ENCODE data around the gene FCMR. TPM values are rescaled to one million over a fixed set of nuclear protein-coding genes. Genes with fewer than 3 reads are reported as not detected.

Gene FCMR
- total and polyA plus RNA-seq, 8 donors: 3.3 to 6.7 (median 4.8) TPM; not detected in 2

DNA sequence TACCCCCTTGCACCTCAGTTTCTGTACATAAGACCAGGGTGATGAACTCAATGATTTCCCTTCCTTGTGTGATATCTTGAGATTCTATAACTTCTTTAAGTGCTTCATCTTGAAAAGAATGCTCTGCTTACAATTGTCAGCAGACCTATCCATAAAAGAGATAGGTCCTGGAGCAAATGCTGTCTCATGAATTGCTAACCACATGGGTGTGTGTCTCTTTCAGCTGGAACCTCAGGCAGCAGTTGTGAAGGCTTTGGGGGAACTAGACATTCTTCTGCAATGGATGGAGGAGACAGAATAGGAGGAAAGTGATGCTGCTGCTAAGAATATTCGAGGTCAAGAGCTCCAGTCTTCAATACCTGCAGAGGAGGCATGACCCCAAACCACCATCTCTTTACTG, 53.5 kb downstream of the FCMR start:
- Histone ChIP-seq H3K4me1 (peaks cover 0 to 9% (median 4%) of the 10 kb centered on the region in 4 donors), H3K4me3 (no peak overlapping the region), H3K27ac (no peak overlapping the region), H3K9me3 (peaks cover 0 to 8% (median 0%) of the 10 kb centered on the region in 4 donors), H3K27me3 (no peaks in the 10 kb centered on the region), H3K36me3 (no peaks in the 10 kb centered on the region)
- 31 to 52% (median 36%) methylated on average over 1 of the region's 1 CpG for WGBS, 5 donors
- no peak for DNase-seq
- intact Hi-C loops (cut with DNase I; ENCODE audit: low total_unique reads): no loop called here
- TF ChIP-seq POLR2A (IDR thresholded peaks at IDR 0.05): no peak
- TF ChIP-seq, protein P1, sequence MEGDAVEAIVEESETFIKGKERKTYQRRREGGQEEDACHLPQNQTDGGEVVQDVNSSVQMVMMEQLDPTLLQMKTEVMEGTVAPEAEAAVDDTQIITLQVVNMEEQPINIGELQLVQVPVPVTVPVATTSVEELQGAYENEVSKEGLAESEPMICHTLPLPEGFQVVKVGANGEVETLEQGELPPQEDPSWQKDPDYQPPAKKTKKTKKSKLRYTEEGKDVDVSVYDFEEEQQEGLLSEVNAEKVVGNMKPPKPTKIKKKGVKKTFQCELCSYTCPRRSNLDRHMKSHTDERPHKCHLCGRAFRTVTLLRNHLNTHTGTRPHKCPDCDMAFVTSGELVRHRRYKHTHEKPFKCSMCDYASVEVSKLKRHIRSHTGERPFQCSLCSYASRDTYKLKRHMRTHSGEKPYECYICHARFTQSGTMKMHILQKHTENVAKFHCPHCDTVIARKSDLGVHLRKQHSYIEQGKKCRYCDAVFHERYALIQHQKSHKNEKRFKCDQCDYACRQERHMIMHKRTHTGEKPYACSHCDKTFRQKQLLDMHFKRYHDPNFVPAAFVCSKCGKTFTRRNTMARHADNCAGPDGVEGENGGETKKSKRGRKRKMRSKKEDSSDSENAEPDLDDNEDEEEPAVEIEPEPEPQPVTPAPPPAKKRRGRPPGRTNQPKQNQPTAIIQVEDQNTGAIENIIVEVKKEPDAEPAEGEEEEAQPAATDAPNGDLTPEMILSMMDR (IDR thresholded peaks at IDR 0.05): no peak
- TF ChIP-seq POLR2AphosphoS5 (IDR thresholded peaks at IDR 0.05): no peak
- TF ChIP-seq EP300 (IDR thresholded peaks at IDR 0.05): no peak

DNA sequence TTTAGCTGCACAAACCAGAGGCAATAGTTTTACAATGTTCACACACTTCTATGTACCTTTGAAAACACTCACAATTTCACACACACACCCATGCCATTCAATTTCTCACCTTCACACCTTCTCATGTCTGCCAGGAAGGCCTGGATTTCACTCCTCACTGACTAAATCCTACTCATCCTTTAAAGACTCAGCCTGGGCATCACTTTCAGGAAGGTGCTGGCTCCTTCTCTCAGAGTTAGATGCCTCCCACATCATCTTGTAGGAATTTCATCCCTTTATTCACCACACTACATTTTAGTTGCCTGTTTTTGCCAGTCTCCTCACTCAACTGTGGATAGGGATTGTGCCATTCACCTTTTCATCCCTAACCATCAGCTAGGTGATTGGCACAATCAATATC, 54.0 kb downstream of the FCMR start:
- intact Hi-C loops (cut with DNase I; ENCODE audit: low total_unique reads): no loop called here
- Histone ChIP-seq H3K27ac (no peak overlapping the region), H3K27me3 (no peaks in the 10 kb centered on the region), H3K36me3 (no peaks in the 10 kb centered on the region), H3K9me3 (peaks cover 0 to 6% (median 0%) of the 10 kb centered on the region in 4 donors), H3K4me3 (no peak overlapping the region), H3K4me1 (peaks cover 0 to 9% (median 4%) of the 10 kb centered on the region in 4 donors)
- TF ChIP-seq, protein P1 (IDR thresholded peaks at IDR 0.05): no peak
- TF ChIP-seq POLR2A (IDR thresholded peaks at IDR 0.05): no peak
- no peak for TF ChIP-seq EP300 (IDR thresholded peaks at IDR 0.05)
- no peak for TF ChIP-seq POLR2AphosphoS5 (IDR thresholded peaks at IDR 0.05)
- DNase-seq: no peak

DNA sequence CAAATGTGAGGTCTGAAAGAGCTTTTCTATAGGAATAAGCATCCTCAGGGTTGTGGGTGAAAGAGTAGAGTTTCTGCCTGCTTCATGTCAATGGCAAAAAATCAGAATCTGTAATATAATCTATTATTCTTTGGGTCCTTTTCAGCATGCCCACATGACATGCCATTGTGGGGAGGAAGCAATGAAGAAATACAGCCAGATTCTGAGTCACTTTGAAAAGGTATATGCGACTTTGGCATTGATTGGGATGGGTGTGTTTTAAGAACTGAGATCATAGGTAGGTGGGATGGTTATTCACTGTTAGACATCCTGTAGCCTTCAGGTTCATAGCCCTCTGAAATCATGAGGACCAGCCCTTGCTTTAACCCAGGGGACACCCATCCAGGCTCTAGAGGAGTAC, 54.5 kb downstream of the FCMR start:
- peaks cover 0 to 9% (median 4%) of the 10 kb centered on the region in 4 donors for H3K4me1 ChIP-seq
- no peak for TF ChIP-seq EP300 (IDR thresholded peaks at IDR 0.05)
- H3K36me3 ChIP-seq: no peaks in the 10 kb centered on the region
- no peak overlapping the region for H3K4me3 ChIP-seq
- no peak for DNase-seq
- peaks cover 0 to 1% (median 0%) of the 10 kb centered on the region in 4 donors for H3K9me3 ChIP-seq
- H3K27ac ChIP-seq: no peak overlapping the region
- WGBS, 5 donors: 80 to 92% (median 91%) methylated on average over 1 of the region's 1 CpG
- no peaks in the 10 kb centered on the region for H3K27me3 ChIP-seq
- intact Hi-C loops (cut with DNase I; ENCODE audit: low total_unique reads): no loop called here

DNA sequence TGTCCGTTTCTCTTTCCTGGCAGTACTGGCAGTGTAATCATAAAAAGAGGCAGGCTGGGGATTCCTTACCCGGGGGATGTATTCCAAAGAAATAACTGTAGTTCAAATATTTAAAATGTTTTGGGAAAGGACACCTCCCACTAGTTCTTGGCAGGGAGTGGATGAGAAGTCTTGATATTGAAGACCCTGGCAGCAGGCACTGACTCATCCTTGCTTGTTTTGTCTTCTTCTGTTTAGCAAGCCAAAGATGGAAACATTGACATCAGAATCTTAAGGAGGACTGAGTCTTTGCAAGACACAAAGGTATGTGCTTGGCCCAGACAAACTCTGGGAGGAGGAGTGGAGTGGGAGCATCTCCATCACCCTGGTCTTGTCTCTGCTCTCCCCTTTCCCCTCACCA, 55.7 kb downstream of the FCMR start:
- TF ChIP-seq, protein P1 (IDR thresholded peaks at IDR 0.05): no peak
- TF ChIP-seq POLR2AphosphoS5 (IDR thresholded peaks at IDR 0.05): no peak
- no peak for TF ChIP-seq EP300 (IDR thresholded peaks at IDR 0.05)
- TF ChIP-seq POLR2A (IDR thresholded peaks at IDR 0.05): no peak
- intact Hi-C loops (cut with DNase I; ENCODE audit: low total_unique reads): no loop called here
- 57 to 68% (median 60%) methylated on average over 2 of the region's 2 CpGs for WGBS, 5 donors
- no peaks in the 10 kb centered on the region for H3K27me3 ChIP-seq
- H3K36me3 ChIP-seq: no peaks in the 10 kb centered on the region
- H3K4me3 ChIP-seq: no peak overlapping the region
- H3K4me1 ChIP-seq: peaks cover 0 to 9% (median 4%) of the 10 kb centered on the region in 4 donors
- DNase-seq: peak in 1 of 2 donors; percentile 27
- H3K27ac ChIP-seq: peak overlapping the region in 1 of 5 donors; percentile 24
- H3K9me3 ChIP-seq: no peaks in the 10 kb centered on the region

DNA sequence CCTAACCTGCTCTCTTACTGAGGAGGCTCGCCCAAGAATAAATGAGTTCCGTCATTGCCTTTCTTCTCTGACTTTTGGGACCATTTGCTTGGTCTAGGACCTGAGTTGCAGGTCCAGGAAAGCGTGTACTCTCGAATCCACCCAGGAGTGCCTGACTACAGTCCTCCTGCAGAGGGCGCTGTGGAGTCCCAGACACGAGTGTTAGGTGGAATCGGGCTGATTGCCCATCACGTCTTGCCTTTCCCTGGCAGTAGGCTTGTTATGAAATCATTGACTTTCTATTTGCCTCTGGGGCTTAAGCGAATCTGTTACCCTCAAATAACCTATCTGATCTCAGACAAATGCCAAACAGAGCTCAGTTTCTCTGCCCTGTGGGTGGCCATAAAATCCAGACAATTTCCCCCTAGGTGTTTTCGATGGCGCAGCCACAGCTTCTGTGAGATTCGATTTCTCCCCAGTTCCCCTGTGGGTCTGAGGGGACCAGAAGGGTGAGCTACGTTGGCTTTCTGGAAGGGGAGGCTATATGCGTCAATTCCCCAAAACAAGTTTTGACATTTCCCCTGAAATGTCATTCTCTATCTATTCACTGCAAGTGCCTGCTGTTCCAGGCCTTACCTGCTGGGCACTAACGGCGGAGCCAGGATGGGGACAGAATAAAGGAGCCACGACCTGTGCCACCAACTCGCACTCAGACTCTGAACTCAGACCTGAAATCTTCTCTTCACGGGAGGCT, 56.6 kb downstream of the FCMR start, which contains the start of gene IL20:
TSS of gene IL20 (plus strand) at position 685 of the 733 bp plus-strand sequence. CDS start 230 bp downstream, outside the sequence.
- H3K27me3 ChIP-seq: no peaks in the 10 kb centered on the region
- TF ChIP-seq, protein P1 (IDR thresholded peaks at IDR 0.05): peak in 5 of 7 experiments; percentile 65 to 92 (median 81)
- no peak for TF ChIP-seq POLR2A (IDR thresholded peaks at IDR 0.05)
- peak in 1 of 3 donors; percentile 80 for TF ChIP-seq POLR2AphosphoS5 (IDR thresholded peaks at IDR 0.05)
- peak within 1 kb of the TSS in 2 of 5 donors; percentile 16 to 24 for H3K27ac ChIP-seq
- H3K36me3 ChIP-seq: no peaks in the 10 kb centered on the region
- peak; percentile 83 to 96 for DNase-seq
- H3K9me3 ChIP-seq: no peaks in the 10 kb centered on the region
- 44 to 47% (median 46%) methylated on average over 19 of the region's 19 CpGs for WGBS, 5 donors
- no peak within 1 kb of the TSS for H3K4me3 ChIP-seq
- peaks cover 0 to 9% (median 4%) of the 10 kb centered on the region in 4 donors for H3K4me1 ChIP-seq
- intact Hi-C loops (cut with DNase I; ENCODE audit: low total_unique reads): no loop called here

Data from stomach (tissue), 9 donors.